Measurements from ENCODE around the gene DCLK1. TPM values are rescaled to one million over a fixed set of nuclear protein-coding genes. Genes with fewer than 3 reads are reported as not detected.

DCLK1 gene
- total and polyA plus RNA-seq, 10 of the 15 experiments (the other 5 are each of a cell fraction or from before 2014, with no cell fraction given), result not detected

GRCh38 chr13:35993686-35994085 is 137.5 kb downstream of the DCLK1 start:
- Histone ChIP-seq H3K9ac (ENCODE audit: control insufficient read depth, insufficient read depth, low read length) (no peak overlapping the region), H3K9me3 (replicated peaks; ENCODE audit: control insufficient read depth, insufficient read depth, low read length) (no peaks in the 10 kb centered on the region; the same call in 2 of the 3 replicates), H3K36me3 (ENCODE audit: control insufficient read depth in 2 of 2, insufficient read depth in 2 of 2, low read length in 1 of 2) (no peaks in the 10 kb centered on the region), H3K27me3 (replicated peaks in 1 of 2; ENCODE audit: control insufficient read depth in 2 of 2, insufficient read depth in 2 of 2, low read length in 1 of 2) (no peaks in the 10 kb centered on the region), H2AFZ (ENCODE audit: control insufficient read depth, low read depth, low read length) (no peak overlapping the region), H3K79me2 (ENCODE audit: control insufficient read depth, insufficient read depth, low read length) (no peaks in the 10 kb centered on the region), H3K4me2 (ENCODE audit: control insufficient read depth, insufficient read depth) (no peak overlapping the region), H3K27ac (ENCODE audit: control insufficient read depth, insufficient read depth) (no peak overlapping the region), H4K20me1 (ENCODE audit: control insufficient read depth, insufficient read depth) (no peaks in the 10 kb centered on the region), H3K4me3 (no peak overlapping the region), H3K4me1 (ENCODE audit: control insufficient read depth, insufficient read depth, low read length) (no peaks in the 10 kb centered on the region)
- in situ Hi-C loops (cut with MboI) (no loop called here), intact Hi-C loops (cut with micrococcal nuclease; ENCODE audit: unreplicated experiment) (no loop called here)
- no TSS peak for BruUV-seq (replicated peaks)
- SMC1A ChIA-PET (ENCODE audit: uncharacterized antibody, unreplicated experiment), result interaction anchor here (0.7 to 1.1 kb wide), 2 partner anchors 14 to 21 kb away, joined by 3 read pairs; no protein-coding TSS in a partner anchor
- WGBS (ENCODE audit: insufficient coverage, insufficient replicate concordance, low lambda C conversion rate, missing lambda C conversion rate), result 0% methylated on average over 1 of the region's 1 CpG
- RAD21 ChIA-PET (ENCODE audit: unreplicated experiment), result no interaction called here
- no peak for ATAC-seq
- no peak for FAIRE-seq
- CTCF ChIA-PET, result no interaction called here
- DNase-seq (ENCODE audit: low read depth, low spot score), result no peak
- POLR2A ChIA-PET, result no interaction called here
- no peak for TF ChIP-seq RB1 (IDR thresholded peaks at IDR 0.05; ENCODE audit: borderline replicate concordance)
- TF ChIP-seq FOS (IDR thresholded peaks at IDR 0.05; ENCODE audit: borderline replicate concordance, extremely low read depth, insufficient read length), result no peak
- TF ChIP-seq CHD4 (IDR thresholded peaks at IDR 0.05), result no peak
- no peak for TF ChIP-seq ZBED1 (IDR thresholded peaks at IDR 0.05; ENCODE audit: borderline replicate concordance)
- TF ChIP-seq SIX5 (IDR thresholded peaks at IDR 0.05; ENCODE audit: low read depth, low read length, severe bottlenecking), result no peak
- no peak for TF ChIP-seq CBX5 (IDR thresholded peaks at IDR 0.05; ENCODE audit: low read depth)
- TF ChIP-seq, protein P1, sequence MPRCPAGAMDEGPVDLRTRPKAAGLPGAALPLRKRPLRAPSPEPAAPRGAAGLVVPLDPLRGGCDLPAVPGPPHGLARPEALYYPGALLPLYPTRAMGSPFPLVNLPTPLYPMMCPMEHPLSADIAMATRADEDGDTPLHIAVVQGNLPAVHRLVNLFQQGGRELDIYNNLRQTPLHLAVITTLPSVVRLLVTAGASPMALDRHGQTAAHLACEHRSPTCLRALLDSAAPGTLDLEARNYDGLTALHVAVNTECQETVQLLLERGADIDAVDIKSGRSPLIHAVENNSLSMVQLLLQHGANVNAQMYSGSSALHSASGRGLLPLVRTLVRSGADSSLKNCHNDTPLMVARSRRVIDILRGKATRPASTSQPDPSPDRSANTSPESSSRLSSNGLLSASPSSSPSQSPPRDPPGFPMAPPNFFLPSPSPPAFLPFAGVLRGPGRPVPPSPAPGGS (IDR thresholded peaks at IDR 0.05; ENCODE audit: borderline replicate concordance, insufficient read depth, low read depth, low read length, poor library complexity, severe bottlenecking), result no peak
- TF ChIP-seq RELA (IDR thresholded peaks at IDR 0.05; ENCODE audit: borderline replicate concordance, partially characterized antibody), result no peak
- TF ChIP-seq CUX1 (IDR thresholded peaks at IDR 0.05; ENCODE audit: insufficient replicate concordance, low read depth, low read length), result no peak
